CD4-positive, alpha-beta T cell (primary cell): ENCODE data around the gene KDM2B. TPM values are rescaled to one million over a fixed set of nuclear protein-coding genes. Genes with fewer than 3 reads are reported as not detected.

Experiments used
- ATAC-seq: fragments of 200-7000 bp; cut with Tn5 transposase; one replicate; pipeline ENCODE4 v1.10.0; 2022; ENCODE audit warnings: mild to moderate bottlenecking; ENCODE audit not compliant: poor library complexity
- CTCF ChIA-PET: fragments of 350-600 bp; sonication (Branson Sonifier 250); formaldehyde crosslinking; loops from one replicate; lab custom pipeline; 2021; ENCODE audit warnings: antibody characterized with exemption, inconsistent platforms; lab: Charles Lee
- POLR2A ChIA-PET: fragments of 350-600 bp; sonication (Branson Sonifier 250); formaldehyde crosslinking; loops from one replicate; lab custom pipeline; 2021; ENCODE audit warnings: antibody characterized with exemption, inconsistent platforms; lab: Charles Lee
- DNase-seq, 14 experiments: peaks; one replicate each; pipeline ENCODE4 v3.0.0-alpha.2; 2013 to 2020; ENCODE audit warnings: mixed read lengths in 2 of 14
- H3K27ac ChIP-seq, 2 donors: one replicate each; pipeline versions ENCODE4 v1.5.1 to v1.7.0; 2013; ENCODE audit warnings: low read length in 2 of 2, low read depth in 1 of 2, mild to moderate bottlenecking in 1 of 2
- H3K27me3 ChIP-seq, 2 experiments: 1 replicate in 1 of 2; 2 replicates in 1 of 2; pipeline versions ENCODE4 v1.6.1 to v1.7.0; 2013; ENCODE audit warnings: low read length in 2 of 2, control low read depth in 1 of 2, mild to moderate bottlenecking in 1 of 2, moderate library complexity in 1 of 2; ENCODE audit not compliant: insufficient read depth in 2 of 2, control insufficient read depth in 1 of 2
- H3K36me3 ChIP-seq: one replicate; pipeline ENCODE4 v1.6.1; 2013; ENCODE audit warnings: low read length, control low read depth; ENCODE audit not compliant: insufficient read depth
- H3K4me1 ChIP-seq: one replicate; pipeline ENCODE4 v1.6.1; 2013; ENCODE audit warnings: low read length, control low read depth; ENCODE audit not compliant: insufficient read depth
- H3K4me3 ChIP-seq: one replicate; pipeline ENCODE4 v1.5.1; 2013; ENCODE audit warnings: mild to moderate bottlenecking, low read length, moderate library complexity
- H3K9me3 ChIP-seq, 2 experiments: 1 replicate in 1 of 2; 2 replicates in 1 of 2; pipeline versions ENCODE4 v1.6.1 to v1.7.0; 2013; ENCODE audit warnings: low read length in 2 of 2, mild to moderate bottlenecking in 2 of 2, control low read depth in 1 of 2, moderate library complexity in 1 of 2; ENCODE audit not compliant: control insufficient read depth in 1 of 2, insufficient read depth in 1 of 2
- H3K27ac Mint-ChIP-seq: one replicate; pipeline ENCODE4 v1.8.0; 2020; ENCODE audit warnings: mixed read lengths
- H3K27me3 Mint-ChIP-seq: one replicate; pipeline ENCODE4 v1.8.0; 2021; ENCODE audit warnings: mixed read lengths
- H3K36me3 Mint-ChIP-seq: one replicate; pipeline ENCODE4 v1.8.0; 2021; ENCODE audit warnings: low read depth, mixed read lengths
- H3K4me1 Mint-ChIP-seq: one replicate; pipeline ENCODE4 v1.8.0; 2021; ENCODE audit warnings: low read depth, mixed read lengths
- H3K4me3 Mint-ChIP-seq: one replicate; pipeline ENCODE4 v1.8.0; 2020; ENCODE audit warnings: mild to moderate bottlenecking, mixed read lengths
- H3K9me3 Mint-ChIP-seq: one replicate; pipeline ENCODE4 v1.8.0; 2020; ENCODE audit warnings: mixed read lengths
- CTCF ChIP-seq: fragments of 200-600 bp; IDR thresholded peaks from one replicate; pipeline ENCODE4 v1.8.0; 2022; ENCODE audit warnings: antibody characterized with exemption, mild to moderate bottlenecking
- intact Hi-C, 2 experiments: fragments of 100-400 bp; cut with DNase I in 1 of 2; cut with micrococcal nuclease in 1 of 2; formaldehyde crosslinking; loops; one replicate each; pipeline versions ENCODE4 v1.15.1 to v1.9.0; 2023 to 2025; cut with DNase I, micrococcal nuclease
- polyA plus RNA-seq, 2 donors: library from polyadenylated mRNA; unstranded; fragments of 120-200 nt; gene quantifications; one replicate each; pipeline ENCODE4 v1.2.1, GENCODE V29; 2013
- total RNA-seq, 174 experiments: library from RNA in 2 of 174; stranded (reverse) in 2 of 174; gene quantifications; one replicate each; pipeline ENCODE4 v1.2.3 and lab custom pipeline; 2021 to 2026

KDM2B gene
- 10 to 100 TPM; 60.4 to 62.6 TPM for total RNA-seq
- polyA plus RNA-seq (2013, experiment 1 of 2), result 35.0 TPM
- polyA plus RNA-seq (2013, experiment 2 of 2), result 41.8 TPM
- 69.9 to 256 (median 96.2) reads per million in 172 experiments for total RNA-seq (lab: John Stamatoyannopoulos, UW)

GRCh38 chr12:121580959-121581685 is at the start of gene KDM2B:
TSS of gene KDM2B (minus strand) at chr12:121581023. CDS start at chr12:121580911, 112 bp downstream.
- POLR2A ChIA-PET, result interaction anchor here (0.6 to 6.6 kb wide), 14 partner anchors 9 to 221 kb away, joined by 3 to 147 read pairs (median 8); partner anchors contain the start of genes MORN3, ORAI1 and SETD1B
- Mint-ChIP-seq H3K27me3 (no peaks in the 10 kb centered on the region), H3K4me3 (peak within 1 kb of the TSS; percentile 98), H3K36me3 (peaks cover 6% of the 10 kb centered on the region), H3K4me1 (peaks cover 51% of the 10 kb centered on the region), H3K27ac (peak within 1 kb of the TSS; percentile 98), H3K9me3 (no peaks in the 10 kb centered on the region)
- Histone ChIP-seq H3K4me3 (peak within 1 kb of the TSS; percentile 63), H3K9me3 (no peaks in the 10 kb centered on the region), H3K36me3 (peaks cover 1% of the 10 kb centered on the region), H3K27ac (peak within 1 kb of the TSS; percentile 62 to 79), H3K27me3 (no peaks in the 10 kb centered on the region), H3K4me1 (peaks cover 55% of the 10 kb centered on the region)
- ATAC-seq (peak; percentile 39), DNase-seq (peak in 9 of 14 experiments; percentile 22 to 67 (median 35))
- intact Hi-C loops, result loop anchor here (1.0 to 5.0 kb wide), 4 partner anchors 8 to 91 kb away; no protein-coding TSS in a partner anchor
- TF ChIP-seq CTCF, result no peak
- CTCF ChIA-PET, result interaction anchor here (0.8 to 4.8 kb wide), 7 partner anchors 9 to 91 kb away, joined by 4 to 20 read pairs (median 5); partner anchors contain the start of gene ORAI1

GRCh38 chr12:121628536-121628935 is 47.7 kb upstream of the KDM2B start:
- CTCF ChIA-PET, result interaction anchor here (0.6 to 6.1 kb wide), 6 partner anchors 21 to 1188 kb away, joined by 3 to 62 read pairs (median 19); partner anchors contain the start of genes MORN3 and RHOF
- no peak for ATAC-seq
- intact Hi-C loops, result loop anchor here in 1 of 2 experiments (5.0 kb wide), 1 partner anchor 164 kb away; the partner anchor contains the start of gene RHOF
- H3K9me3 ChIP-seq, result no peaks in the 10 kb centered on the region
- H3K36me3 ChIP-seq, result peaks cover 22% of the 10 kb centered on the region
- H3K27ac Mint-ChIP-seq, result peak overlapping the region; percentile 99
- H3K27me3 Mint-ChIP-seq, result no peaks in the 10 kb centered on the region
- H3K36me3 Mint-ChIP-seq, result peaks cover 54% of the 10 kb centered on the region
- H3K27me3 ChIP-seq, result no peaks in the 10 kb centered on the region
- POLR2A ChIA-PET, result interaction anchor here (0.8 to 7.0 kb wide), 10 partner anchors 8 to 173 kb away, joined by 3 to 193 read pairs (median 32); partner anchors contain the start of genes KDM2B and MORN3
- peaks cover 74% of the 10 kb centered on the region for H3K4me1 Mint-ChIP-seq
- peak overlapping the region; percentile 99 for H3K4me3 Mint-ChIP-seq
- no peaks in the 10 kb centered on the region for H3K9me3 Mint-ChIP-seq
- H3K4me3 ChIP-seq, result peak overlapping the region; percentile 89
- no peak for DNase-seq
- no peak for TF ChIP-seq CTCF
- H3K27ac ChIP-seq, result peak overlapping the region; percentile 90 to 96
- peaks cover 74% of the 10 kb centered on the region for H3K4me1 ChIP-seq

- no peak for ATAC-seq
Observed at GRCh38 chr12:121628037-121628436, 47.2 kb upstream of the KDM2B start.

More at GRCh38 chr12:121628037-121628436, 47.2 kb upstream of the KDM2B start:
- DNase-seq, result no peak
- Histone ChIP-seq H3K27ac (peak overlapping the region; percentile 90 to 96), H3K4me3 (peak overlapping the region; percentile 89), H3K9me3 (no peaks in the 10 kb centered on the region), H3K36me3 (peaks cover 19% of the 10 kb centered on the region), H3K4me1 (peaks cover 70% of the 10 kb centered on the region), H3K27me3 (no peaks in the 10 kb centered on the region)
- ChIA-PET CTCF (interaction anchor here (0.6 to 6.1 kb wide), 7 partner anchors 22 to 1187 kb away, joined by 3 to 62 read pairs (median 20); partner anchors contain the start of genes KDM2B, MORN3 and RHOF), POLR2A (interaction anchor here (0.7 to 7.0 kb wide), 16 partner anchors 9 to 617 kb away, joined by 3 to 193 read pairs (median 20); partner anchors contain the start of genes KDM2B, MORN3 and TMEM120B)
- intact Hi-C loops, result loop anchor here in 1 of 2 experiments (5.0 kb wide), 1 partner anchor 164 kb away; the partner anchor contains the start of gene RHOF
- Mint-ChIP-seq H3K9me3 (no peaks in the 10 kb centered on the region), H3K27me3 (no peaks in the 10 kb centered on the region), H3K4me1 (peaks cover 70% of the 10 kb centered on the region), H3K36me3 (peaks cover 51% of the 10 kb centered on the region), H3K4me3 (peak overlapping the region; percentile 99), H3K27ac (peak overlapping the region; percentile 99)
- TF ChIP-seq CTCF, result no peak
